Stimulated activated CD8-positive, alpha-beta memory T cell treated with anti-CD3 and anti-CD28 coated beads, Interleukin-4, amount 100 ng/mL, for 24 hours (primary cell): ENCODE data around the gene PI3.
"Not testable (repeated sequence)": the region's sequence is repeated elsewhere in the genome, so short reads cannot be mapped to it uniquely, and the experiment has no call there.

Source experiments
- DNase-seq: peaks from one replicate; pipeline ENCODE4 v3.0.0-alpha.2; 2020; ENCODE audit warnings: low read depth

Gene PI3

DNA sequence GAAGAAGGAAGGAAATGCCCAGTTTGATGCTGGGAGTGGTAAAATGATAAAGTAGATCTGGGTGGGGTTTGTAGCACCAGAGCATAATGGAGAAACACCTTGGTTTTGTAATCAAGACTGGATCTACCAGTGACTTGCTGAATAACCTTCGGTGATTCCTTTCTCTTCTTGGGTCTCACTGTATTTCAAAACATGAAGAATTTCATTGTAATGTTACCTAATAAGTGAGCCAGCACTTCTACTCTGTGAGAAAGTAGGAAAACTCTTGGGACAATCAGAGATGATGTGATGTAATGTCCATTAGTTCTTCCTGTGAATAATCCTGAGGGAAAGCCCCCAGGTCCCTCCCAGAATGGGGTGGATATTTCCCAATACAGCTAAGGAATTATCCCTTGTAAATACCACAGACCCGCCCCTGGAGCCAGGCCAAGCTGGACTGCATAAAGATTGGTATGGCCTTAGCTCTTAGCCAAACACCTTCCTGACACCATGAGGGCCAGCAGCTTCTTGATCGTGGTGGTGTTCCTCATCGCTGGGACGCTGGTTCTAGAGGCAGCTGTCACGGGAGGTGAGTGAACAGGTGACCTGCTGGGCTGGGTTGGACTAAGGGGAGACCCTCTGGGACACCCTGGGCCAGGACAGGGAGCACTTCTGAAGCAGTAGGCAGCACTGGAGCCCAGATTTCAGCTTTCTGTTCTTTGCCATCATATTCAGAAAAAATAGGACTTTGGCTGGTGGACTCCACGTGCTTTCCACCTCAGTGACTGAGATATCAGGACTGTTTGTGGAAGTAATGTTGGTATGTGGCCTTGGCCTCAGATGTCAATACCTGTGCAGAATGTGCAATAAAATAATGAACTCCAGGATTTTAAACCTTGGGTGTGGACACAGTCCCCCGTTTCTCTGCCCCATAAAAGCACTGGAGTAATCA lies at the start of gene PI3:
TSS of gene PI3 (plus strand) at position 469 of the 931 bp plus-strand sequence. CDS start at position 490, 21 bp downstream.
- DNase-seq = no peak

GRCh38 chr20:45128099-45128498 lies 46.6 kb upstream of the PI3 start:
- no peak for DNase-seq

DNA sequence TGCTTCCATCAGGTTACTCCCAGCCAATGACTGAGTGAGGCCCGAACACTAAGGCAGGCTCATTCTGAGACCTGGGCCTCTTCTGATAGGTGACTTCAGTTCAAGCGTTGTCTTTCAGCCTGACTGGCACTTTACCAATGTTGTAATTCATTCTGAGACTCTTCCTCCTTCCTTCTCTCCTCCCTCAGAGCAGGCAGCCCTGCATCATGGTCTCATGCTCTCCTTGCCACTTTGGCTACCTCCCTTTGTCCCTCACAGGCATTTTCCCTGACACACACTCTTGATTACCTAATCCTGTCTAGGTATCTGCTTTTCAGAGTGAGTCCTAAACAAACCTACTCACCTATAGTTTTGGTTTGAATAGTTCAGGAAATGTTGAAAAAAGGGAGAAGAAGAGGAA lies 37.8 kb upstream of the PI3 start:
- no peak for DNase-seq

- peak; percentile 44 for DNase-seq
These were observed 36.0 kb upstream of the PI3 start for GRCh38 chr20:45138561-45139300.

GRCh38 chr20:45139733-45140375 lies 34.8 kb upstream of the PI3 start:
- not testable (repeated sequence) for DNase-seq

GRCh38 chr20:45140836-45141235 lies 33.9 kb upstream of the PI3 start:
- DNase-seq = no peak

GRCh38 chr20:45149062-45149461 lies 25.6 kb upstream of the PI3 start:
- DNase-seq = no peak

DNA sequence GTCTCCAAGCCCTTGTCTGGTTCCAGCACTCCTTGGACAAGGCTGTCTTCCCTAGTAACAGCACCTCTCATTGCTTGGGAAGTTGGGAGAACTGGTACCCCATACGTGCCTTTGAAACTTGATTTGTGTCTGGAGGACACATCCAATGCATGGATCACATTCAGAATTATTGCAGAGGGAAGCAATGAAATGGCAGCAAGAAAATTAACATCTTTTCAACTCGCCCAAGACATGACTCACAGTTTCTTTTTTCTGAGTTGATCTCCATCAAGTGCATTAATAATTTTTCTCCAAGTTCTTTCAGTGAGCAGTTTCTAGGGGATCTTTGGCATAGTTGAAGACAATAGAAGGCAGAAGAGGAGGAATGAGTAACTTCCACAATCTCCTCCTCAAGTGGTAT lies 22.3 kb upstream of the PI3 start:
- DNase-seq = no peak

DNA sequence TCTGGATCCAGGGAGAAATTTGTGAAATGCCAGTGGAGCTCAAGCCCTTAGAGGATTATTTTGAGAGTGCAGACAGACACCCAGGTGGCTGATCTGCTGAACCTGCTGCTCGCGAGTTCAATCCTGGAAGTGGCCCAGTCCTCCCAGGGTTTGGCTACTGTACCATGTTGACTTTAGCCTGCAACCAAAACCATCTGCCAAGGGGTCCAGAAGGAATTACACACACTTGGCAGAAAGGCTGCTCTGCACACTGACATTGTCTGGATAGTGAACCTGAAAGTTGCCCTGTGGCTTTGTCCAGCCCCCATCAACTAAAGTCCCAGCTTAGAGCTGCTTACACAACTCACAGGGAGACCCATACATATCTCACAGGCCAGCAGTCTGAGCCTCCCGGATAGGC lies 21.6 kb upstream of the PI3 start:
- no peak for DNase-seq

GRCh38 chr20:45153752-45154151 lies 20.9 kb upstream of the PI3 start:
- DNase-seq = no peak

DNA sequence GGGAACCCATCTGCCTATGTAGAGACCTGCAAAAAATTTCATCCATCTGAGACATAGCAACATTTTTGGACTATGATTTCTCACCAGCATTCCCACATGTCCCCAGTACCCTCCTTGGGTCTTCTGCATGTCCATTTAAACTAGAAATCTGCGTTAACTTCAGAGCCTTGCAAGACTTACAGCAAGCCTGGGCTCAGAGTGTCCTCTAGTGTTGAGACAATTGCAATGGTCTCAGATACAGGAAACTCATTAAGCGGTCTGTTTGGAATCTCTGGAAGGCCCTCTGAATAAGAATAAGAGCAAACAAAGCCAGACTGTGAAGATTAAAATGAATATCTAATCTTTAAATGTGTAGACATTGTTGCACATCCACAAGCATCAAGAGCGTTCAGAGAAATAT lies 20.5 kb upstream of the PI3 start:
- no peak for DNase-seq

GRCh38 chr20:45154794-45155193 lies 19.9 kb upstream of the PI3 start:
- not testable (repeated sequence) for DNase-seq

GRCh38 chr20:45156713-45157112 lies 18.0 kb upstream of the PI3 start:
- DNase-seq = no peak

GRCh38 chr20:45157962-45158361 lies 16.7 kb upstream of the PI3 start:
- no peak for DNase-seq

- no peak for DNase-seq
These were observed 11.5 kb upstream of the PI3 start for GRCh38 chr20:45163083-45163803.

GRCh38 chr20:45164906-45165305 lies 9.8 kb upstream of the PI3 start:
- DNase-seq = no peak

DNA sequence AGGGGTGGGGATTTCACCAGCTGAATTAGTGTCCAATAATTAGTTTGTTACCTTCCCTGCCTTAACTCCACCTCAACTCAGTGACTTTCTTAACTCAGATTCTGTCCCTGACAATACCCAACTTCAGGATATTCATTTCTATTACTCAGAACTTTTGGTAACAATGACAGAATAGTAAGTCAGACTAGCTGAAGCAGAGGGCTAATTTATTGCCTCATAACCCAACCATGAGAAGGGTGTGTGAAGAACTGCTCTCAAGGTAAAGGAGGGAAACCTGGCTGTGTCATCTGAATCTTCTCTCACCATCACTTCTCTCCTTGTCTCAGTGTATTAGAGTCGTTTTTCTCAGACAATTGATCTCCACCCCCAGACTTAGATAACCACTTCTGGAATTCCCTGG lies 1.2 kb upstream of the PI3 start:
- DNase-seq = no peak

- no peak for DNase-seq
These were observed 2.0 kb downstream of the PI3 start for GRCh38 chr20:45176526-45177267.

DNA sequence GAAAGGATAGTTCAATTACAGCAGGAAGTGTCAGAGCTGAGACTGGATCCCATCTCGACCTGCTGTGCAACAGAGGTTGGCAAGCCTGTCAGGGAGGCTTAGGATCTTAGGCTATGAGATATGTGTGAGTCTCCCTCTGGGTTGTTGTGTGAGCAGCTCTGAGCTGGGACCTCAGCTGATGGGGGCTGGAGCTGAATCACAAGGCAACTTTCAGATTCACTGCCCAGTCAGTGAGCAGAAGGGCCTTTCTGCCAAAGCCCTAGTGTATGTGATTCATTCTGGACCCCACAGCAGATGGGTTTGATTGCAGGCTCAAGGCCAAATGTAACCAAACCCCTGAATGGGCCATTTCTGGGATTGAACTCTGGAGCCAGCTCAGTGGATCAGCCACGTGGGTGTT lies 4.5 kb downstream of the PI3 start:
- DNase-seq = no peak

DNA sequence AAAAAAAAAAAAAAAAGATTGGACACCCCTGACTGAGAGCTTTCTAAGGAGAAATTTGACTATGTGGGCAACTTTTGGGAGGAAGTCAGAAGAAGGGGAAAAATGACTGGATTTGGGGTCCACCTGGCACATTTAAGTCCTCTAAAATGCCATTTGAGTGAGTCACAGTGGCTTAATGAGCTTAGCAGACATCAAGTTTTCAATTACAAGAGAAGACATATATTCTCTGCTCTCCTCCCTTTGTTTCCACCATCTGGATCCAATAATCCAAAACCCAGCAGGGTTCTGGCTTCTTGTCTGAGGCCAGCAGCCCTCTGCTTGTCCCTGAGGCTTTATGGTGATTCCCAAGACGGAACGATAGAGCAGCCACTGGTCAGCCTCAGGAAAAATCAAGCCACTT lies 6.9 kb downstream of the PI3 start:
- DNase-seq = no peak

DNA sequence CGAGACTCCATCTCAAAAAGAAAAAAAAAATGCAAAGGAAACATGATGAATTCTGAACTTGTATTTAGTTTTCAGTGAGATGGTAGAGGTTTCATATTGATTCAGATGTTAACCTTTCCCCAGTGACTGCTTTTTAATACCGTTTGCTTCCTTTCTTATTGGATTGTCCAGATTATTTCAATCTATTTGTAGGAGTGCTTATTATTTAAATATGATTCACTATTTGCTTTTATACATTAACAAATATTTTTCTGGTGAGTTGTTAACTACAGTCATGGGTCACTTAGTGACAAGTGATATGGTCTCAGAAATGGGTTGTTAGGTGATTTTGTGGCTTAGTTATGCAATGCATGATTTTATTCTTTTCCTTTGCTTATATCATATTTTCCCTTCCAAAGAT lies 8.4 kb downstream of the PI3 start:
- no peak for DNase-seq
